ENCODE measurements around the gene RNF126. TPM values are rescaled to one million over a fixed set of nuclear protein-coding genes. Genes with fewer than 3 reads are reported as not detected.
"Not testable (repeated sequence)": the region's sequence is repeated elsewhere in the genome, so short reads cannot be mapped to it uniquely, and the experiment has no call there.

The RNF126 gene
- total and polyA plus RNA-seq, 2 experiments from 2014 or later: 95.7 to 112 TPM

GRCh38 chr19:670609-671075, 7.6 kb upstream of the RNF126 start:
- Histone ChIP-seq H3K9me2 (ENCODE audit: insufficient read depth) (no peaks in the 10 kb centered on the region), H3K36me3 (ENCODE audit: insufficient read depth) (no peaks in the 10 kb centered on the region), H3K4me3 (no peak overlapping the region), H3K79me2 (replicated peaks; ENCODE audit: insufficient read depth) (no peaks in the 10 kb centered on the region), H4K20me1 (replicated peaks; ENCODE audit: insufficient read depth) (no peaks in the 10 kb centered on the region), H3F3A (replicated peaks; ENCODE audit: low read depth) (no peaks in the 10 kb centered on the region), H3K4me1 (ENCODE audit: insufficient read depth) (no peaks in the 10 kb centered on the region), H3K27ac (ENCODE audit: low read depth) (no peak overlapping the region), H2AFZ (peak overlapping the region; percentile 52; the same call in 1 of the 2 replicates), H3K4me2 (no peak overlapping the region), H3K27me3 (ENCODE audit: insufficient read depth) (peaks cover 1% of the 10 kb centered on the region)
- no peaks in the 10 kb centered on the region; the same call in 2 of the 3 replicates for H3K4me1 Mint-ChIP-seq
- no peak overlapping the region for H3K27ac Mint-ChIP-seq
- TF ChIP-seq POLR2AphosphoS5 (IDR thresholded peaks at IDR 0.05; ENCODE audit: low read depth): no peak
- TF ChIP-seq STAT1 (IDR thresholded peaks at IDR 0.05; ENCODE audit: unreplicated experiment): no peak
- TF ChIP-seq, protein P1, sequence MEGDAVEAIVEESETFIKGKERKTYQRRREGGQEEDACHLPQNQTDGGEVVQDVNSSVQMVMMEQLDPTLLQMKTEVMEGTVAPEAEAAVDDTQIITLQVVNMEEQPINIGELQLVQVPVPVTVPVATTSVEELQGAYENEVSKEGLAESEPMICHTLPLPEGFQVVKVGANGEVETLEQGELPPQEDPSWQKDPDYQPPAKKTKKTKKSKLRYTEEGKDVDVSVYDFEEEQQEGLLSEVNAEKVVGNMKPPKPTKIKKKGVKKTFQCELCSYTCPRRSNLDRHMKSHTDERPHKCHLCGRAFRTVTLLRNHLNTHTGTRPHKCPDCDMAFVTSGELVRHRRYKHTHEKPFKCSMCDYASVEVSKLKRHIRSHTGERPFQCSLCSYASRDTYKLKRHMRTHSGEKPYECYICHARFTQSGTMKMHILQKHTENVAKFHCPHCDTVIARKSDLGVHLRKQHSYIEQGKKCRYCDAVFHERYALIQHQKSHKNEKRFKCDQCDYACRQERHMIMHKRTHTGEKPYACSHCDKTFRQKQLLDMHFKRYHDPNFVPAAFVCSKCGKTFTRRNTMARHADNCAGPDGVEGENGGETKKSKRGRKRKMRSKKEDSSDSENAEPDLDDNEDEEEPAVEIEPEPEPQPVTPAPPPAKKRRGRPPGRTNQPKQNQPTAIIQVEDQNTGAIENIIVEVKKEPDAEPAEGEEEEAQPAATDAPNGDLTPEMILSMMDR (conservative IDR thresholded peaks at IDR 0.05; ENCODE audit: low read depth in 2 of 2): peak; percentile 6 to 48; a peak in 2 of 4 replicates
- no peak for TF ChIP-seq JUNB (IDR thresholded peaks at IDR 0.05; ENCODE audit: unreplicated experiment)
- no peak for TF ChIP-seq NANOG (IDR thresholded peaks at IDR 0.05; ENCODE audit: borderline replicate concordance)
- TF ChIP-seq REST (IDR thresholded peaks at IDR 0.05; ENCODE audit: unreplicated experiment): no peak
- peaks cover 11% of the 10 kb centered on the region; the same call in 2 of the 3 replicates for H3K9me3 Mint-ChIP-seq
- H3K36me3 Mint-ChIP-seq (ENCODE audit: low read depth): no peaks in the 10 kb centered on the region
- peaks cover 17% of the 10 kb centered on the region for H3K27me3 Mint-ChIP-seq (ENCODE audit: insufficient read depth, low read depth, poor library complexity)
- DNase-seq (ENCODE audit: low spot score) (peak; percentile 83), ATAC-seq (peak; percentile 93)
- no peak overlapping the region for H3K4me3 Mint-ChIP-seq

GRCh38 chr19:668675-669434, 5.8 kb upstream of the RNF126 start:
- H3K27ac Mint-ChIP-seq; H3K27ac ChIP-seq (ENCODE audit: low read depth); H3K79me2 ChIP-seq (replicated peaks; ENCODE audit: insufficient read depth); H3K4me3 ChIP-seq; H3K4me2 ChIP-seq; H3K36me3 ChIP-seq (ENCODE audit: insufficient read depth); H3K4me3 Mint-ChIP-seq; ATAC-seq; H3K9me2 ChIP-seq (ENCODE audit: insufficient read depth); H2AFZ ChIP-seq; H4K20me1 ChIP-seq (replicated peaks; ENCODE audit: insufficient read depth); H3K27me3 ChIP-seq (ENCODE audit: insufficient read depth); H3F3A ChIP-seq (replicated peaks; ENCODE audit: low read depth); H3K4me1 ChIP-seq (ENCODE audit: insufficient read depth); H3K4me1 Mint-ChIP-seq; H3K36me3 Mint-ChIP-seq (ENCODE audit: low read depth): not testable (repeated sequence)
- peak; percentile 6 for DNase-seq (ENCODE audit: low spot score)
- Mint-ChIP-seq H3K9me3 (peaks cover 18% of the 10 kb centered on the region), H3K27me3 (ENCODE audit: insufficient read depth, low read depth, poor library complexity) (peaks cover 18% of the 10 kb centered on the region)

GRCh38 chr19:666985-667573, 4.1 kb upstream of the RNF126 start:
- not testable (repeated sequence) for H4K20me1 ChIP-seq (replicated peaks; ENCODE audit: insufficient read depth); H3K36me3 Mint-ChIP-seq (ENCODE audit: low read depth); H3K4me3 ChIP-seq; H2AFZ ChIP-seq; H3K4me1 ChIP-seq (ENCODE audit: insufficient read depth); ATAC-seq; H3K27ac ChIP-seq (ENCODE audit: low read depth); H3K4me2 ChIP-seq; DNase-seq (ENCODE audit: low spot score); H3K36me3 ChIP-seq (ENCODE audit: insufficient read depth); H3K9me2 ChIP-seq (ENCODE audit: insufficient read depth); H3K4me3 Mint-ChIP-seq; H3K27me3 ChIP-seq (ENCODE audit: insufficient read depth); H3F3A ChIP-seq (replicated peaks; ENCODE audit: low read depth); H3K27ac Mint-ChIP-seq; H3K4me1 Mint-ChIP-seq; H3K79me2 ChIP-seq (replicated peaks; ENCODE audit: insufficient read depth)
- H3K27me3 Mint-ChIP-seq (ENCODE audit: insufficient read depth, low read depth, poor library complexity): peaks cover 13% of the 10 kb centered on the region
- peaks cover 18% of the 10 kb centered on the region for H3K9me3 Mint-ChIP-seq
